ENCODE measurements around the gene IMMP2L.
A peak's percentile ranks its signal among the peaks of the same experiment; 100 is the strongest.
"Not testable (repeated sequence)": the region's sequence is repeated elsewhere in the genome, so short reads cannot be mapped to it uniquely, and the experiment has no call there.

IMMP2L gene

GRCh38 chr7:111561904-111562732 is at the start of gene IMMP2L:
IMMP2L (minus strand) TSS chr7:111562492.
- peak; percentile 82 for DNase-seq (ENCODE audit: low spot score)

- DNase-seq (ENCODE audit: low spot score): not testable (repeated sequence)
Measured at GRCh38 chr7:111609483-111610254, 47.4 kb upstream of the IMMP2L start.

- no peak for DNase-seq (ENCODE audit: low spot score)
Measured at GRCh38 chr7:111607621-111608020, 45.3 kb upstream of the IMMP2L start.

- no peak for DNase-seq (ENCODE audit: low spot score)
Measured at GRCh38 chr7:111605246-111605645, 43.0 kb upstream of the IMMP2L start.

GRCh38 chr7:111600091-111600490 is 37.8 kb upstream of the IMMP2L start:
- no peak for DNase-seq (ENCODE audit: low spot score)

- no peak for DNase-seq (ENCODE audit: low spot score)
Measured at GRCh38 chr7:111595780-111596179, 33.5 kb upstream of the IMMP2L start.

- no peak for DNase-seq (ENCODE audit: low spot score)
Measured at GRCh38 chr7:111594602-111595001, 32.3 kb upstream of the IMMP2L start.

- no peak for DNase-seq (ENCODE audit: low spot score)
Measured at GRCh38 chr7:111593343-111593742, 31.1 kb upstream of the IMMP2L start.

- DNase-seq (ENCODE audit: low spot score): no peak
Measured at GRCh38 chr7:111588065-111588433, 25.8 kb upstream of the IMMP2L start.

GRCh38 chr7:111587410-111588064 is 25.2 kb upstream of the IMMP2L start:
- DNase-seq (ENCODE audit: low spot score): no peak

GRCh38 chr7:111586711-111587409 is 24.6 kb upstream of the IMMP2L start:
- DNase-seq (ENCODE audit: low spot score): no peak

- DNase-seq (ENCODE audit: low spot score): not testable (repeated sequence)
Measured at GRCh38 chr7:111581784-111582488, 19.6 kb upstream of the IMMP2L start.

- DNase-seq (ENCODE audit: low spot score): not testable (repeated sequence)
Measured at GRCh38 chr7:111581207-111581606, 18.9 kb upstream of the IMMP2L start.

- DNase-seq (ENCODE audit: low spot score): no peak
Measured at GRCh38 chr7:111578754-111579153, 16.5 kb upstream of the IMMP2L start.

GRCh38 chr7:111571720-111572119 is 9.4 kb upstream of the IMMP2L start:
- no peak for DNase-seq (ENCODE audit: low spot score)

- no peak for DNase-seq (ENCODE audit: low spot score)
Measured at GRCh38 chr7:111568870-111569462, 6.7 kb upstream of the IMMP2L start.

GRCh38 chr7:111568419-111568818 is 6.1 kb upstream of the IMMP2L start:
- no peak for DNase-seq (ENCODE audit: low spot score)

GRCh38 chr7:111564078-111564477 is 1.8 kb upstream of the IMMP2L start:
- DNase-seq (ENCODE audit: low spot score): no peak

GRCh38 chr7:111561654-111561903 is 713 bp downstream of the IMMP2L start:
- DNase-seq (ENCODE audit: low spot score): no peak

GRCh38 chr7:111560773-111561653 is 1.3 kb downstream of the IMMP2L start:
- peak; percentile 3 for DNase-seq (ENCODE audit: low spot score)

Data from COLO829 (cell line).